ENCODE data around the gene DDX1.

Gene DDX1

DNA sequence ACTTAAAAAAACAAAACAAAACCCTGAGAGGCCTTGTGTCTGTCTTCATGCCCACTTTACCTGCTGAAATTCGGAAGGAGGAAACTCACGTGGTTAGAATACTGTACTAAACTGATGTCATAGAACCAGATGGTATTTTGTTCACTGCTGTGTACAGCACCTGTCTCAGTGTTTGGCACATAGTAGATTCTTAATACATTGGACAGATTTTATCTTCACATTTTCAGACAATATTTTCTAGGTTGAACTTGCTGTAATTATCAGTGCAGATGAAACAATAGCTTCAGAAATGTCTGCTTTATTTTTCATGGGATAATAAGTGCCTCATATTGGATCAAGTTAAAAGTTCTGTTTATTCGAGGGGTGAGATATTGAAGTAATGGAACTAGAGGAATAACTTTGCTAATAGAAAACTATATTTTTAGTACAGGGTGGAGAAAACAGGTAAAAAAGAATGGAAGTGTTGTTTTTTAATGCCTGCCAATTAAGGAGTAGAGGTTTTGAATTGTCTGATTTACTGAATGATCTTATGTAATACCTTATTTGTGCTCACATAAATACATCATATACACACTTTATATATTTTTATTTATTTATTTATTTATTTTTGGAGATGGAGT is 23.7 kb downstream of the DDX1 start:
- ChIA-PET POLR2A (no interaction called here), CTCF (no interaction called here)
- TF ChIP-seq SUZ12 (IDR thresholded peaks at IDR 0.05) (no peak), L3MBTL2 (conservative IDR thresholded peaks at IDR 0.05) (no peak), ZNF384 (IDR thresholded peaks at IDR 0.05) (no peak), FOXM1 (IDR thresholded peaks at IDR 0.05; ENCODE audit: borderline replicate concordance) (no peak), LEF1 (IDR thresholded peaks at IDR 0.05; ENCODE audit: borderline replicate concordance) (no peak), TARDBP (IDR thresholded peaks at IDR 0.05) (no peak), ARNT (IDR thresholded peaks at IDR 0.05) (no peak), CTBP1 (IDR thresholded peaks at IDR 0.05; ENCODE audit: borderline replicate concordance) (no peak), FOXA1 (IDR thresholded peaks at IDR 0.05) (no peak), HDGF (IDR thresholded peaks at IDR 0.05; ENCODE audit: borderline replicate concordance) (no peak), ELF4 (IDR thresholded peaks at IDR 0.05) (no peak), NFRKB (IDR thresholded peaks at IDR 0.05) (no peak), SP1 (IDR thresholded peaks at IDR 0.05) (no peak), BHLHE40 (IDR thresholded peaks at IDR 0.05; ENCODE audit: borderline replicate concordance) (no peak), FOXK2 (IDR thresholded peaks at IDR 0.05) (no peak)
- TF ChIP-seq, protein P1, sequence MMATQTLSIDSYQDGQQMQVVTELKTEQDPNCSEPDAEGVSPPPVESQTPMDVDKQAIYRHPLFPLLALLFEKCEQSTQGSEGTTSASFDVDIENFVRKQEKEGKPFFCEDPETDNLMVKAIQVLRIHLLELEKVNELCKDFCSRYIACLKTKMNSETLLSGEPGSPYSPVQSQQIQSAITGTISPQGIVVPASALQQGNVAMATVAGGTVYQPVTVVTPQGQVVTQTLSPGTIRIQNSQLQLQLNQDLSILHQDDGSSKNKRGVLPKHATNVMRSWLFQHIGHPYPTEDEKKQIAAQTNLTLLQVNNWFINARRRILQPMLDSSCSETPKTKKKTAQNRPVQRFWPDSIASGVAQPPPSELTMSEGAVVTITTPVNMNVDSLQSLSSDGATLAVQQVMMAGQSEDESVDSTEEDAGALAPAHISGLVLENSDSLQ (IDR thresholded peaks at IDR 0.05): no peak
- DNase-seq (ENCODE audit: extremely low spot score): no peak

DNA sequence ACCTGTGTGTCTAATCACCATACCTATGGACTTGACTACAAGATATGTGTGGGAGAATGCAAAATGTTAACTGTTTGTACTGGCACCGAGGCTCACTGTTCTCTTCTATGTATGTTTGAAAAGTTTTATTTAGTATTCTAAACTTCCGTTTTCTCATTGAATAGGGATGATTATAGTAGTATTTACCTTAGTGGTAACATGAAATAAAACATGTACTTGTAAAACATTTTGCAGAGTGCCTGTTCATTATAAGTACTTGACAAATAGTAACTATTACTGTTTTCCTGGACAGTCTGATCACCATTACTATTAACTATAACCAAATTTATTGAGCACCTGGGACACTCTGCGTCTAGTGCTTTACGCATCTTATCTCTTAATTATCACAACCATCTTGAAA is 24.8 kb downstream of the DDX1 start:
- POLR2A ChIA-PET: no interaction called here
- DNase-seq (ENCODE audit: extremely low spot score): no peak
- CTCF ChIA-PET: no interaction called here
- TF ChIP-seq ZNF384 (IDR thresholded peaks at IDR 0.05) (no peak), FOXM1 (IDR thresholded peaks at IDR 0.05; ENCODE audit: borderline replicate concordance) (no peak), L3MBTL2 (conservative IDR thresholded peaks at IDR 0.05) (no peak), FOXK2 (IDR thresholded peaks at IDR 0.05) (no peak), SP1 (IDR thresholded peaks at IDR 0.05) (no peak), LEF1 (IDR thresholded peaks at IDR 0.05; ENCODE audit: borderline replicate concordance) (no peak), FOXA1 (IDR thresholded peaks at IDR 0.05) (no peak), TARDBP (IDR thresholded peaks at IDR 0.05) (no peak), ARNT (IDR thresholded peaks at IDR 0.05) (no peak), HDGF (IDR thresholded peaks at IDR 0.05; ENCODE audit: borderline replicate concordance) (no peak), SUZ12 (IDR thresholded peaks at IDR 0.05) (no peak)
- TF ChIP-seq, protein P1 (IDR thresholded peaks at IDR 0.05): no peak

DNA sequence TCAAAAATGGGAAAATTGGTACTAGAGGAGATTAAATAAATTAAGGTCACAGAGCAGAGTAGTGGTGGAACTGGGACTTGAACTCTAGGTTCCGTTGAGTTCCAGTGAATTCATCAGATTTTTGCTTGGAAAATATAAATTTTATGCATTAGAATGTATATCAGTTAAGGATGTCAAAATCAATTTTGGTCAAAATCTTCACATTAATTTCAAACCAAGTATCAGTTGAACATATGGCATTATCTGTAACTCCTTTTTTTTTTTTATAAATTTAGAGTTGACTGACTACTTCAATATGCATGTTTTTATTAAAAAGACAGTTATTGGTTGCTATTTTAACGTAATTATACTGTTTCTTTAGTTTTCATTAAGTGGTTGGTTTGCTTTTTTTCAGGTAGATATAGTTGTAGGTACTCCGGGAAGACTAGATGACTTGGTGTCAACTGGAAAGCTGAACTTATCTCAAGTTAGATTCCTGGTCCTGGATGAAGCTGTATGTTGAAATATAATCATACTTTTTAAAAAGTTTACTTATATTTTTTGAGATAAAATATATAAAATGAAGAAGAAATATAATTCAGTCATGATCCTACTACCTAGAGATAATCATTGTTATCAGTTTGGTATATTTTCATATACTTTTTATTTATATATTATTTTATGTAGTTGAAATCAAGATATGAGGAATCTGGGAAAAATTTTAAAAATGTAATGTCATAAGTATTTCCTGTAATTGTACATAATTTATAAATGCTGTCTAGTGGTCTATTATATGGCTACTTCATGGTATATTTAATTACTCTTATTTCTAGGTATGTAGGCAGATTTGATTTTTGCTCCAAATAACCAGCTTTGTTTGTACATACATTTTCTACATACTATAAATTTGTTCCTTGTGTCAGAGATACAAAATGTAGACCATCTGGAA is 25.4 kb downstream of the DDX1 start:
- POLR2A ChIA-PET: no interaction called here
- no peak for DNase-seq (ENCODE audit: extremely low spot score)
- CTCF ChIA-PET: no interaction called here
- TF ChIP-seq ARNT (IDR thresholded peaks at IDR 0.05) (no peak), FOXA1 (IDR thresholded peaks at IDR 0.05) (no peak), ELF4 (IDR thresholded peaks at IDR 0.05) (no peak), LEF1 (IDR thresholded peaks at IDR 0.05; ENCODE audit: borderline replicate concordance) (no peak), L3MBTL2 (conservative IDR thresholded peaks at IDR 0.05) (no peak), FOXK2 (IDR thresholded peaks at IDR 0.05) (no peak), FOXM1 (IDR thresholded peaks at IDR 0.05; ENCODE audit: borderline replicate concordance) (no peak), SUZ12 (IDR thresholded peaks at IDR 0.05) (no peak), SP1 (IDR thresholded peaks at IDR 0.05) (no peak), NFRKB (IDR thresholded peaks at IDR 0.05) (no peak), CTBP1 (IDR thresholded peaks at IDR 0.05; ENCODE audit: borderline replicate concordance) (no peak), ZNF384 (IDR thresholded peaks at IDR 0.05) (no peak)
- TF ChIP-seq, protein P1 (IDR thresholded peaks at IDR 0.05): no peak

DNA sequence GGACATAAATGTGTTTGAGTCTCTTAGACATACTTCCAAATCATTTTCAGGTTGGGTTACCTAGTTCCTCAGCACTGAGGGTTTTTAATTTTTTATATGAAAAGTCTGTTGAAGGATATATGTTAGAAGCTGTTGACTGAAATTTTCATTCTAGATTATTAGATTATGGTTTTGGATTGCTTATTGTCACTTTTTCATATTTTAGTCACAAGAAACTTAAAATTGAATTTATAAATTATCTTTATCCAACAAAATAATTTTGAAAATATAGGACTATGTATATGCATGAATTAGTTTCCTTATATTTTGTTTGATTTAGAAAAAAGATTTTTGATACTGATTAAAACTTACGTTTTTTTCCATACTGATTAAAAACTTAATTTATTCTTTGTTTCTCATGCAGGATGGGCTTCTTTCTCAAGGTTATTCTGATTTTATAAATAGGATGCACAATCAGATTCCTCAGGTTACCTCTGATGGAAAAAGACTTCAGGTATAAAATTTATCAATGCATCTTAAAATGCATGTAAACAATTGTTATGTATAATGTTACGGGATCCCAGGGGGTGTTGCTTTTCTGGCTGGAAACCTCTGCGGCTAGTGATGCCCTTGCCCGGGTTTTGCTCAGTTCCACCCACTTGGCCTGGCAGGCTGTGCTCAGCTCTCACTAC is 26.2 kb downstream of the DDX1 start:
- ChIA-PET CTCF (no interaction called here), POLR2A (no interaction called here)
- DNase-seq (ENCODE audit: extremely low spot score): no peak
- TF ChIP-seq ARNT (IDR thresholded peaks at IDR 0.05): no peak
- no peak for TF ChIP-seq LEF1 (IDR thresholded peaks at IDR 0.05; ENCODE audit: borderline replicate concordance)
- TF ChIP-seq HDGF (IDR thresholded peaks at IDR 0.05; ENCODE audit: borderline replicate concordance): no peak
- TF ChIP-seq L3MBTL2 (conservative IDR thresholded peaks at IDR 0.05): no peak
- TF ChIP-seq BHLHE40 (IDR thresholded peaks at IDR 0.05; ENCODE audit: borderline replicate concordance): no peak
- TF ChIP-seq FOXK2 (IDR thresholded peaks at IDR 0.05): no peak
- no peak for TF ChIP-seq ELF4 (IDR thresholded peaks at IDR 0.05)
- TF ChIP-seq SP1 (IDR thresholded peaks at IDR 0.05): no peak
- TF ChIP-seq NFRKB (IDR thresholded peaks at IDR 0.05): no peak
- no peak for TF ChIP-seq FOXA1 (IDR thresholded peaks at IDR 0.05)
- no peak for TF ChIP-seq TARDBP (IDR thresholded peaks at IDR 0.05)
- TF ChIP-seq ZNF384 (IDR thresholded peaks at IDR 0.05): no peak

DNA sequence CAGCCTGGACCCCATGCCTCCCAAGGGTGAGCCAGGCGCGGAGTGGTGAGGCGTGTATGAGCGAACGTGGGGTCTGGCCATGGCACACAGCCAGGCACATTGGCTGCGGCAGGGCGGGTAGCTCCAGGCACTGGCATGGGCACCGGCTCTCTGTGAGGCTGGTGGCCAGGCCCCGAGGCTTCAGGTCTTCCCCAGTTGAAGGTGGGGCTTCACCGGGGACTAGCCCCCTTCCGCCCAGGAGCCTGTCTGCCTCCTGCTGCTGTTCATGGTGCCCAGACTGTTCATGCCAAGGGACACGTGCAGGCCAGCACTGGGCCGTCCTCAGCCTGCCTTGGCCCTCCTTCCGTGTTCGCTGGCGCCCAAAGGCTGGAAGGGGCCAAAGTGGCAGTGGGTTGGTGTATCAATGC is 26.8 kb downstream of the DDX1 start:
- CTCF ChIA-PET: no interaction called here
- DNase-seq (ENCODE audit: extremely low spot score): no peak
- POLR2A ChIA-PET: no interaction called here
- TF ChIP-seq HDGF (IDR thresholded peaks at IDR 0.05; ENCODE audit: borderline replicate concordance): no peak
- no peak for TF ChIP-seq ARNT (IDR thresholded peaks at IDR 0.05)
- no peak for TF ChIP-seq FOXM1 (IDR thresholded peaks at IDR 0.05; ENCODE audit: borderline replicate concordance)
- TF ChIP-seq, protein P1 (IDR thresholded peaks at IDR 0.05): no peak
- no peak for TF ChIP-seq ELF4 (IDR thresholded peaks at IDR 0.05)
- TF ChIP-seq ZNF384 (IDR thresholded peaks at IDR 0.05): no peak
- TF ChIP-seq FOXA1 (IDR thresholded peaks at IDR 0.05): no peak
- no peak for TF ChIP-seq BHLHE40 (IDR thresholded peaks at IDR 0.05; ENCODE audit: borderline replicate concordance)
- TF ChIP-seq FOXK2 (IDR thresholded peaks at IDR 0.05): no peak
- TF ChIP-seq SUZ12 (IDR thresholded peaks at IDR 0.05): no peak
- no peak for TF ChIP-seq LEF1 (IDR thresholded peaks at IDR 0.05; ENCODE audit: borderline replicate concordance)
- TF ChIP-seq SP1 (IDR thresholded peaks at IDR 0.05): no peak
- no peak for TF ChIP-seq TARDBP (IDR thresholded peaks at IDR 0.05)
- no peak for TF ChIP-seq L3MBTL2 (conservative IDR thresholded peaks at IDR 0.05)
- no peak for TF ChIP-seq NFRKB (IDR thresholded peaks at IDR 0.05)
- no peak for TF ChIP-seq CTBP1 (IDR thresholded peaks at IDR 0.05; ENCODE audit: borderline replicate concordance)

Data from HEK293T (cell line).